K562 (cell line): ENCODE results near the gene DUSP19. TPM values are rescaled to one million over a fixed set of nuclear protein-coding genes. Genes with fewer than 3 reads are reported as not detected.

Experiments used
- polyA plus RNA-seq, 8 experiments: library from polyadenylated mRNA; depleted of rRNA in 4 of 8; stranded (reverse) in 5 of 8; unstranded in 3 of 8; fragments of >200 nt; fragmentation: Nextera tagmentation in 2 of 8; fragmentation: Illumina TruSeq in 1 of 8; extraction: Ambion mirVana in 2 of 8; extraction: Trizol in 1 of 8; gene quantifications; 2 replicates each; pipeline versions ENCODE4 v1.2.1 to v1.2.3, GENCODE V29; 2011 to 2014; ENCODE audit warnings: inconsistent platforms in 1 of 8, missing spikeins in 1 of 8
- total RNA-seq, 7 experiments: library from RNA; depleted of rRNA in 6 of 7; stranded (reverse); fragments of >200 nt in 6 of 7; fragmentation: Illumina TruSeq in 2 of 7; extraction: Trizol in 2 of 7; gene quantifications; 2 replicates each; pipeline versions ENCODE4 v1.2.1 to v1.2.3, GENCODE V29; 2011 to 2021; ENCODE audit warnings: low replicate concordance in 1 of 7
- TF ChIP-seq, protein P1 (sequence below): fragments of 450-650 bp; IDR thresholded peaks from 2 replicates; pipeline ENCODE4 v1.6.1; 2016; ENCODE audit warnings: mild to moderate bottlenecking, moderate library complexity
- TF ChIP-seq, protein P2 (sequence below), 2 experiments: IDR thresholded peaks; 2 replicates each; pipeline ENCODE4 v1.6.1; 2011; ENCODE audit warnings: borderline replicate concordance in 1 of 2, control low read depth in 1 of 2, low read depth in 1 of 2, low read length in 1 of 2, mild to moderate bottlenecking in 1 of 2, mixed read lengths in 1 of 2, moderate library complexity in 1 of 2; ENCODE audit not compliant: insufficient read depth in 1 of 2, insufficient read length in 1 of 2, poor library complexity in 1 of 2, severe bottlenecking in 1 of 2; ENCODE audit errors: extremely low read depth in 1 of 2

Gene DUSP19
- total and polyA plus RNA-seq, 9 of the 15 experiments (the other 6 are each of a cell fraction or from before 2014, with no cell fraction given) = 1.6 to 6.3 (median 3.1) TPM

GRCh38 chr2:183124957-183125255 is 46.4 kb downstream of the DUSP19 start (continued):
- TF ChIP-seq, protein P1, sequence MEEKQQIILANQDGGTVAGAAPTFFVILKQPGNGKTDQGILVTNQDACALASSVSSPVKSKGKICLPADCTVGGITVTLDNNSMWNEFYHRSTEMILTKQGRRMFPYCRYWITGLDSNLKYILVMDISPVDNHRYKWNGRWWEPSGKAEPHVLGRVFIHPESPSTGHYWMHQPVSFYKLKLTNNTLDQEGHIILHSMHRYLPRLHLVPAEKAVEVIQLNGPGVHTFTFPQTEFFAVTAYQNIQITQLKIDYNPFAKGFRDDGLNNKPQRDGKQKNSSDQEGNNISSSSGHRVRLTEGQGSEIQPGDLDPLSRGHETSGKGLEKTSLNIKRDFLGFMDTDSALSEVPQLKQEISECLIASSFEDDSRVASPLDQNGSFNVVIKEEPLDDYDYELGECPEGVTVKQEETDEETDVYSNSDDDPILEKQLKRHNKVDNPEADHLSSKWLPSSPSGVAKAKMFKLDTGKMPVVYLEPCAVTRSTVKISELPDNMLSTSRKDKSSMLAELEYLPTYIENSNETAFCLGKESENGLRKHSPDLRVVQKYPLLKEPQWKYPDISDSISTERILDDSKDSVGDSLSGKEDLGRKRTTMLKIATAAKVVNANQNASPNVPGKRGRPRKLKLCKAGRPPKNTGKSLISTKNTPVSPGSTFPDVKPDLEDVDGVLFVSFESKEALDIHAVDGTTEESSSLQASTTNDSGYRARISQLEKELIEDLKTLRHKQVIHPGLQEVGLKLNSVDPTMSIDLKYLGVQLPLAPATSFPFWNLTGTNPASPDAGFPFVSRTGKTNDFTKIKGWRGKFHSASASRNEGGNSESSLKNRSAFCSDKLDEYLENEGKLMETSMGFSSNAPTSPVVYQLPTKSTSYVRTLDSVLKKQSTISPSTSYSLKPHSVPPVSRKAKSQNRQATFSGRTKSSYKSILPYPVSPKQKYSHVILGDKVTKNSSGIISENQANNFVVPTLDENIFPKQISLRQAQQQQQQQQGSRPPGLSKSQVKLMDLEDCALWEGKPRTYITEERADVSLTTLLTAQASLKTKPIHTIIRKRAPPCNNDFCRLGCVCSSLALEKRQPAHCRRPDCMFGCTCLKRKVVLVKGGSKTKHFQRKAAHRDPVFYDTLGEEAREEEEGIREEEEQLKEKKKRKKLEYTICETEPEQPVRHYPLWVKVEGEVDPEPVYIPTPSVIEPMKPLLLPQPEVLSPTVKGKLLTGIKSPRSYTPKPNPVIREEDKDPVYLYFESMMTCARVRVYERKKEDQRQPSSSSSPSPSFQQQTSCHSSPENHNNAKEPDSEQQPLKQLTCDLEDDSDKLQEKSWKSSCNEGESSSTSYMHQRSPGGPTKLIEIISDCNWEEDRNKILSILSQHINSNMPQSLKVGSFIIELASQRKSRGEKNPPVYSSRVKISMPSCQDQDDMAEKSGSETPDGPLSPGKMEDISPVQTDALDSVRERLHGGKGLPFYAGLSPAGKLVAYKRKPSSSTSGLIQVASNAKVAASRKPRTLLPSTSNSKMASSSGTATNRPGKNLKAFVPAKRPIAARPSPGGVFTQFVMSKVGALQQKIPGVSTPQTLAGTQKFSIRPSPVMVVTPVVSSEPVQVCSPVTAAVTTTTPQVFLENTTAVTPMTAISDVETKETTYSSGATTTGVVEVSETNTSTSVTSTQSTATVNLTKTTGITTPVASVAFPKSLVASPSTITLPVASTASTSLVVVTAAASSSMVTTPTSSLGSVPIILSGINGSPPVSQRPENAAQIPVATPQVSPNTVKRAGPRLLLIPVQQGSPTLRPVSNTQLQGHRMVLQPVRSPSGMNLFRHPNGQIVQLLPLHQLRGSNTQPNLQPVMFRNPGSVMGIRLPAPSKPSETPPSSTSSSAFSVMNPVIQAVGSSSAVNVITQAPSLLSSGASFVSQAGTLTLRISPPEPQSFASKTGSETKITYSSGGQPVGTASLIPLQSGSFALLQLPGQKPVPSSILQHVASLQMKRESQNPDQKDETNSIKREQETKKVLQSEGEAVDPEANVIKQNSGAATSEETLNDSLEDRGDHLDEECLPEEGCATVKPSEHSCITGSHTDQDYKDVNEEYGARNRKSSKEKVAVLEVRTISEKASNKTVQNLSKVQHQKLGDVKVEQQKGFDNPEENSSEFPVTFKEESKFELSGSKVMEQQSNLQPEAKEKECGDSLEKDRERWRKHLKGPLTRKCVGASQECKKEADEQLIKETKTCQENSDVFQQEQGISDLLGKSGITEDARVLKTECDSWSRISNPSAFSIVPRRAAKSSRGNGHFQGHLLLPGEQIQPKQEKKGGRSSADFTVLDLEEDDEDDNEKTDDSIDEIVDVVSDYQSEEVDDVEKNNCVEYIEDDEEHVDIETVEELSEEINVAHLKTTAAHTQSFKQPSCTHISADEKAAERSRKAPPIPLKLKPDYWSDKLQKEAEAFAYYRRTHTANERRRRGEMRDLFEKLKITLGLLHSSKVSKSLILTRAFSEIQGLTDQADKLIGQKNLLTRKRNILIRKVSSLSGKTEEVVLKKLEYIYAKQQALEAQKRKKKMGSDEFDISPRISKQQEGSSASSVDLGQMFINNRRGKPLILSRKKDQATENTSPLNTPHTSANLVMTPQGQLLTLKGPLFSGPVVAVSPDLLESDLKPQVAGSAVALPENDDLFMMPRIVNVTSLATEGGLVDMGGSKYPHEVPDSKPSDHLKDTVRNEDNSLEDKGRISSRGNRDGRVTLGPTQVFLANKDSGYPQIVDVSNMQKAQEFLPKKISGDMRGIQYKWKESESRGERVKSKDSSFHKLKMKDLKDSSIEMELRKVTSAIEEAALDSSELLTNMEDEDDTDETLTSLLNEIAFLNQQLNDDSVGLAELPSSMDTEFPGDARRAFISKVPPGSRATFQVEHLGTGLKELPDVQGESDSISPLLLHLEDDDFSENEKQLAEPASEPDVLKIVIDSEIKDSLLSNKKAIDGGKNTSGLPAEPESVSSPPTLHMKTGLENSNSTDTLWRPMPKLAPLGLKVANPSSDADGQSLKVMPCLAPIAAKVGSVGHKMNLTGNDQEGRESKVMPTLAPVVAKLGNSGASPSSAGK = peak; percentile 46
- TF ChIP-seq, protein P2, sequence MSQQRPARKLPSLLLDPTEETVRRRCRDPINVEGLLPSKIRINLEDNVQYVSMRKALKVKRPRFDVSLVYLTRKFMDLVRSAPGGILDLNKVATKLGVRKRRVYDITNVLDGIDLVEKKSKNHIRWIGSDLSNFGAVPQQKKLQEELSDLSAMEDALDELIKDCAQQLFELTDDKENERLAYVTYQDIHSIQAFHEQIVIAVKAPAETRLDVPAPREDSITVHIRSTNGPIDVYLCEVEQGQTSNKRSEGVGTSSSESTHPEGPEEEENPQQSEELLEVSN (IDR thresholded peaks at IDR 0.05; ENCODE audit: borderline replicate concordance in 1 of 2, extremely low read depth in 1 of 2, insufficient read depth in 1 of 2, insufficient read length in 1 of 2, low read depth in 1 of 2, low read length in 1 of 2, poor library complexity in 1 of 2, severe bottlenecking in 1 of 2) = peak in 1 of 2 experiments; percentile 3
